Hepatocyte (in vitro differentiated cells): ENCODE results near the gene PCDH1. TPM values are rescaled to one million over a fixed set of nuclear protein-coding genes. Genes with fewer than 3 reads are reported as not detected.

ENCODE experiments used
- DNase-seq: peaks from one replicate; pipeline ENCODE4 v3.0.0-alpha.2; 2016; ENCODE audit warnings: low spot score
- H2AFZ ChIP-seq: fragments of 200-600 bp; sonication (generic); 2 replicates; pipeline ENCODE4 v1.6.0; 2016; ENCODE audit warnings: antibody characterized with exemption, mild to moderate bottlenecking
- H3K27ac ChIP-seq: fragments of 200-600 bp; sonication (generic); 2 replicates; pipeline ENCODE4 v1.5.1; 2016; ENCODE audit warnings: mild to moderate bottlenecking
- H3K27me3 ChIP-seq: fragments of 200-600 bp; sonication (generic); 2 replicates; pipeline ENCODE4 v1.6.1; 2016
- H3K36me3 ChIP-seq: fragments of 200-600 bp; sonication (generic); replicated peaks from 2 replicates; pipeline ENCODE4 v1.5.1; 2016; ENCODE audit warnings: low read depth; ENCODE audit not compliant: insufficient read depth
- H3K4me1 ChIP-seq: fragments of 200-600 bp; sonication (generic); 2 replicates; pipeline ENCODE4 v1.5.1; 2016; ENCODE audit warnings: mild to moderate bottlenecking, moderate library complexity; ENCODE audit not compliant: insufficient read depth
- H3K4me2 ChIP-seq: fragments of 200-600 bp; sonication (generic); 2 replicates; pipeline ENCODE4 v1.6.0; 2016
- H3K4me3 ChIP-seq: fragments of 200-600 bp; sonication (generic); 2 replicates; pipeline ENCODE4 v1.5.1; 2016; ENCODE audit warnings: mild to moderate bottlenecking
- H3K79me2 ChIP-seq: fragments of 200-600 bp; sonication (generic); 2 replicates; pipeline ENCODE4 v1.6.0; 2017; ENCODE audit warnings: mild to moderate bottlenecking
- H3K9me2 ChIP-seq: fragments of 200-600 bp; sonication (generic); replicated peaks from 2 replicates; pipeline ENCODE4 v1.6.0; 2017; ENCODE audit warnings: mild to moderate bottlenecking; ENCODE audit not compliant: insufficient read depth
- H3K9me3 ChIP-seq: fragments of 200-600 bp; sonication (generic); 2 replicates; pipeline ENCODE4 v1.5.1; 2016; ENCODE audit warnings: low read depth, mild to moderate bottlenecking
- H4K20me1 ChIP-seq: fragments of 200-600 bp; sonication (generic); 2 replicates; pipeline ENCODE4 v1.6.0; 2016; ENCODE audit warnings: mild to moderate bottlenecking; ENCODE audit not compliant: insufficient read depth, poor library complexity, severe bottlenecking
- CTCF ChIP-seq: fragments of 200-600 bp; sonication (generic); IDR thresholded peaks from 2 replicates; pipeline ENCODE4 v1.5.1; 2016; ENCODE audit warnings: antibody characterized with exemption, mild to moderate bottlenecking; ENCODE audit not compliant: poor library complexity
- EZH2 ChIP-seq: fragments of 200-600 bp; sonication (generic); IDR thresholded peaks from 2 replicates; pipeline ENCODE4 v1.6.1; 2016; ENCODE audit warnings: antibody characterized with exemption, mild to moderate bottlenecking, borderline replicate concordance
- EZH2phosphoT487 ChIP-seq: fragments of 200-600 bp; sonication (generic); IDR thresholded peaks from one replicate; pipeline ENCODE4 v1.6.1; 2018; ENCODE audit warnings: antibody characterized with exemption, mild to moderate bottlenecking, low read depth, moderate library complexity; ENCODE audit not compliant: unreplicated experiment, severe bottlenecking
- WGBS: methylation state at CpG from one replicate; pipeline ENCODE4 v1.1.6; 2016; ENCODE audit warnings: low lambda C conversion rate; ENCODE audit errors: missing lambda C conversion rate; 5-methylcytosine and 5-hydroxymethylcytosine counted together
- polyA plus RNA-seq: library from polyadenylated mRNA; unstranded; fragments of >200 nt; fragmentation: Nextera tagmentation; extraction: Ambion mirVana; gene quantifications from 2 replicates; pipeline ENCODE4 v1.2.1, GENCODE V29; 2016
- total RNA-seq: library from RNA; depleted of rRNA; stranded (reverse); fragments of >200 nt; gene quantifications from 2 replicates; pipeline ENCODE4 v1.2.3, GENCODE V29; 2014

The PCDH1 gene
- total and polyA plus RNA-seq, 2 experiments from 2014 or later = 8.6 to 10.5 TPM

- H3K79me2 ChIP-seq = no peaks in the 10 kb centered on the region
- H3K4me2 ChIP-seq = no peak overlapping the region
- no peaks in the 10 kb centered on the region for H3K36me3 ChIP-seq
- DNase-seq = no peak
- TF ChIP-seq EZH2 = no peak
- no peaks in the 10 kb centered on the region for H3K9me2 ChIP-seq
- peaks cover 8% of the 10 kb centered on the region for H3K27me3 ChIP-seq
- peaks cover 4% of the 10 kb centered on the region for H3K4me1 ChIP-seq
- no peak overlapping the region for H2AFZ ChIP-seq
- H3K9me3 ChIP-seq = no peaks in the 10 kb centered on the region
- 91% methylated on average over 2 of the region's 2 CpGs for WGBS
- H4K20me1 ChIP-seq = no peaks in the 10 kb centered on the region
- H3K27ac ChIP-seq = no peak overlapping the region
- H3K4me3 ChIP-seq = no peak overlapping the region
Measured at GRCh38 chr5:141908796-141909195, 30.6 kb upstream of the PCDH1 start.

GRCh38 chr5:141906972-141907371 is 28.8 kb upstream of the PCDH1 start:
- no peaks in the 10 kb centered on the region for H3K9me3 ChIP-seq
- WGBS = 0% methylated on average over 1 of the region's 1 CpG
- H2AFZ ChIP-seq = no peak overlapping the region
- no peaks in the 10 kb centered on the region for H3K27me3 ChIP-seq
- H3K9me2 ChIP-seq = no peaks in the 10 kb centered on the region
- TF ChIP-seq CTCF (no peak), EZH2 (no peak), EZH2phosphoT487 (no peak)
- no peak overlapping the region for H3K27ac ChIP-seq
- H3K36me3 ChIP-seq = no peaks in the 10 kb centered on the region
- no peak for DNase-seq
- H3K4me3 ChIP-seq = no peak overlapping the region
- no peaks in the 10 kb centered on the region for H3K4me1 ChIP-seq
- H4K20me1 ChIP-seq = no peaks in the 10 kb centered on the region
- H3K4me2 ChIP-seq = no peak overlapping the region
- no peaks in the 10 kb centered on the region for H3K79me2 ChIP-seq

- H3K9me3 ChIP-seq = no peaks in the 10 kb centered on the region
- H3K27ac ChIP-seq = no peak overlapping the region
- no peaks in the 10 kb centered on the region for H3K4me1 ChIP-seq
- no peaks in the 10 kb centered on the region for H3K9me2 ChIP-seq
- H4K20me1 ChIP-seq = no peaks in the 10 kb centered on the region
- no peak overlapping the region for H3K4me2 ChIP-seq
- no peaks in the 10 kb centered on the region for H3K27me3 ChIP-seq
- TF ChIP-seq CTCF (no peak), EZH2phosphoT487 (no peak), EZH2 (no peak)
- H3K4me3 ChIP-seq = no peak overlapping the region
- no peak for DNase-seq
- H3K36me3 ChIP-seq = no peaks in the 10 kb centered on the region
- no peak overlapping the region for H2AFZ ChIP-seq
- WGBS = 45% methylated on average over 1 of the region's 1 CpG
- no peaks in the 10 kb centered on the region for H3K79me2 ChIP-seq
Measured at GRCh38 chr5:141906517-141906916, 28.3 kb upstream of the PCDH1 start.

- Histone ChIP-seq H3K79me2 (no peaks in the 10 kb centered on the region), H3K9me3 (no peaks in the 10 kb centered on the region), H3K36me3 (no peaks in the 10 kb centered on the region), H3K4me3 (no peak overlapping the region), H2AFZ (no peak overlapping the region), H3K27ac (no peak overlapping the region), H3K27me3 (no peaks in the 10 kb centered on the region), H3K4me1 (no peaks in the 10 kb centered on the region), H4K20me1 (no peaks in the 10 kb centered on the region), H3K4me2 (no peak overlapping the region), H3K9me2 (no peaks in the 10 kb centered on the region)
- 77% methylated on average over 5 of the region's 5 CpGs for WGBS
- TF ChIP-seq CTCF (no peak), EZH2 (no peak), EZH2phosphoT487 (no peak)
- DNase-seq = no peak
Measured at GRCh38 chr5:141904551-141904950, 26.3 kb upstream of the PCDH1 start.
